HG03196 (cell line): ENCODE measurements around the gene IL2RG.

Experiments used
- ATAC-seq: cut with Tn5 transposase; IDR thresholded peaks from one replicate; pipeline ENCODE4 v1.9.1; 2021; ENCODE audit not compliant: unreplicated experiment

Gene IL2RG

DNA sequence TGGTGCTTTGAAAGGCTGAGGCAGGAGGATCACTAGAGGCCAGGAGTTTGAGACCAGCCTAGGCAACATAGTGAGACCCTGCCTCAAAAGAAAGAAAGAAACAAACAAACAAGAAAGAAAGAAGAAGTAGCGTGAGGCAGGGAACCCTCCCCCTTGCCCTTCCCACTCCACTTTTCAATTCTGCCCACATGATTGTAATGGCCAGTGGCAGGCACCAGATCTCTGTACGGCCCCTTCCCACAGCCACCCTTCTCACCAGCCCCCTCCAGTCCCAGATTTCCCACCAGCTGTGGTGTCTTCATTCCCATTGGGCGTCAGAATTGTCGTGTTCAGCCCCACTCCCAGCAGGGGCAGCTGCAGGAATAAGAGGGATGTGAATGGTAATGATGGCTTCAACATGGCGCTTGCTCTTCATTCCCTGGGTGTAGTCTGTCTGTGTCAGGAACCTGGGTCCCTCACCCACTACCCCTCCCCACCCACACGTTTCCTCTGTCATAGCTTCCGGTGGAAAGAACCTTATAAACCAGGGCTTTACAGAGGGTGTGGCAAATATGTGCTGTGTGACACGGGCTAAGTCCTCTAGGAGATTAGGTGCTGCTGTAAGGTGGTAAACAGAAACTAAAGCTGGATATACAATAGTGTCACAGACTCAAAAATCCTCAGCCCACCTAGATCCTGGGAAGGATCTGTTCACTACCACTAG, at the start of gene IL2RG:
IL2RG (minus strand) TSS at position 437 of the 703 bp plus-strand sequence; CDS start at position 399, 38 bp downstream.
- ATAC-seq, result peak; percentile 94

DNA sequence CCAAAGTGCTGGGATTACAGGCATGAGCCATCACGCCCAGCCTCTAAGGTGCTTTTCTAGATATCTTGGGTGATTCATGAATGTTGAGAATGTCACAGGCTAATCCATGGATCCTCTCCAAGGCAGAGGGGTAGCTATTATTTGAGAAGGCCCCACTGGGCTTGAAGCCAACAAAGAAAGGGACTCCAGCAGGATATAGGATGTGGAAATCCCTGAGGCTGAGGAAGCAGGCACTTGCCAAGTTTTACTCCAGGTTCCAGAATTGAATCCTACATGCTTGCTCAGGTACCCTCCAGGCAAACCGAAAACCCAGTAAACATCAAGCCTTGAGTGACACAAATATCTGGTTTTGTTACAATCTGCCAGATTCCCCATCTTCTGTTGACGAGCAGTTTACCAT, 49.1 kb upstream of the IL2RG start:
- ATAC-seq, result no peak

DNA sequence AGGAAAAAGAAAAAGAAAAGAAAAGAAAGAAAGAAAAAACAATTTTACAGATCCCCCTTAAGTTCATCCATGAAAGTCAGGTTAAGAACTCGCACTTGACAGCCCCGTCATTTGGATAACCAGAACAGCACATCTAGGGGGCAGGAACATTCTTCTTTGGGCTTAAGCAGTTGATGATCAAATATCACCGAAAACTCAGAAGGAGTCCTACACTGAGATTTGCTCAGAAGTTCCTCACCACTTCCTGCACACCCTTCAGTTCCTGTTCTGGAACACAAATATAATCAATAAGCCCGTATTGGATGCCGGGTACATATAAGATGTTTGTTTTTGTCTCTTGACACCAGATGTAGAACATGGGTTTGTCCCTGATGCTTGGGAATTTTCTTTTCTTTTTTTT, 48.0 kb upstream of the IL2RG start:
- ATAC-seq, result no peak

DNA sequence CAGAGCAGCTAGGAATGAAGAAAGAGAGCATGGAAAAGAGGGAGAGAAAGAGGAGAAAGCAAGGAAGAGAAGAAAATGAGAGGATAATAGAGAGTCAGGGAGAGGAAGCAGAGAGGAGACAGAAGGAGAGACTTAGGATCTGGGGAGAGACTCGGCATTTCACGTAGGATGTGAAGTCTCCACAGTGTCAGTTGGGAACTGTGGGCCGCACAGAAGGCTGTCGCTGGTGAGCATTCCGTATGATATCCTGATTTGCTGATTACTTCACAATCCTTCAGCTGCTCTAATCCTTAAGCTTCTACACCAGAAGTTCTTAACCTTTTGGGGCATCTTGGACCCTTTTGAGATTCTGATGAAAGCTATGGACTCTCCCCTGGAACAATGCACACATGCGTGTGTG, 47.2 kb upstream of the IL2RG start:
- no peak for ATAC-seq

DNA sequence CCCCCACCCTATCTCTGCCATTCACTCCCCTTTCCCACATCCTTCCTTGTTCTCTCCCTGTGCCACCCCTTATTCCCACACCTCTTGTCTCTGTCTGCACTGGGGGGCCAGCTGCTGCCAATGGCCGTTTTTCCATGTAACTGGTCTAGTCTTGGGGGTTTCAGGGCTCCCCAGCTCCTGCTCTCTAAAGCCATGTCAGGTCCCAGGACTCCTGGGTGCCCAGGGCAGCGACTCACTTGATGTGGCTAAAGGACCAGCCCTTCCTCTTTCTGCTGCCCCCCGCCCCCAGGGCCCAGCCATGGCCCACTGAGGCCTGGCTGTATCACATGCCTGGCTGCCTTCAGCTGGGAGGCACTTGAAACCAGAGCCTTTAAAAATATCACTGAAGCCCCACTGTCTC, 43.3 kb upstream of the IL2RG start:
- no peak for ATAC-seq

DNA sequence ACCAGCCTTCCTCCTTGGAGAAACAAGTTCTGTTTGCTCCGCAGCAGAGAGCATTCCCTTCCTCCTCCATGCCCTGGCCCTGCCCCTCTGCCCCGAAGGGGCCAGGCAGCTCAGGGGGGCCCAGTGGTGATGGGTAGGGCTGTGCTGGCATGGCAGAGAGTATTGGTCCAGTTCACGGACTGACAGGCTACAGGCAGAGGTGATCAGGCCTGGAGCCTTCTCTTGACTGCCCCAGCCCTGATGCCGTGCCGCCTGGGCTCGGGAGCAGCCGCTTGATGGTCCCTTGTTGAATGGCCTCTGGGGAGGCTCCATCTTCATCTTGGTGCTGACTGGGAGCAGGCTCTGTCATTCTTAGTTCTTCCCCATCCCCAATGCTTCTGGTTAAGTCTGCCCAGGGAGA, 42.8 kb upstream of the IL2RG start:
- no peak for ATAC-seq

DNA sequence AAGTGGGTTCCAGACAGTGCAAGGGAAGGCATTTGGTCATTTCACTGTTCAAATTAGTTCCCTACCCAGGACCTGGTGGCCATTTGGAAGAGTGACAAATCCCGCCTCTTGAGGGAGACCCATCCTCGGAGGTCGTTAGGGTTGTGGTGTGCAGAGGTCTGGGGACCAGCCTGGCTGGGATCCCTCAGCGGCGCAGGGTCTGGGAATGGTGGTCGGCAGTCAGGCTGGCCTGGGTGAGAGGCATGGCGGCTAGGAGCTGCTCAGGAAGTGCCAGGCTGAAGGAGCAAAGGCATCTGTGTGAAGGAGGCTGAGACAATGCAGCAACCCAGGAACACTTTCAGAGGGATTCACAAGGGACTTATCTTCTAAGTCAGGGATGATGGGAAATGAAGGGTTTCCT, 40.0 kb upstream of the IL2RG start:
- ATAC-seq, result no peak

DNA sequence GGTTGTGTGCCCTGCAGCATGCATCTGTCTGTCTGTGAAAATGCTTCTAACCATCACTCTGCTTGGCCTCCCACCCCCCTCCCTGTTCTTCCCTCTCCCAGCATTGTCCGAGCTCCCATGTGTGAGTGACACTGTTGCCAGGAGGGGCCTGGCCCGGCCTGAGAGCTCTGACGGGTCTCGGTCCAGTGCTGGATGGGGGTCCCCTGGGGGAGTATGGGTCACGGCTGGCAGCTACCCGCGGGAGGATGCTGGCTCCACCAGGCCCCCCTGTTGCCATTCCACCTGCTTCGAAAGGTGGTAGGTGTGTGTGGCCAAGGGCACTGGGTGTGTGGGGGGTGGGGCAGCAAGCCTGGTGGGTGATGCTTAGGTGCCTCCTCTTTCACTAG, 36.9 kb upstream of the IL2RG start:
- no peak for ATAC-seq

DNA sequence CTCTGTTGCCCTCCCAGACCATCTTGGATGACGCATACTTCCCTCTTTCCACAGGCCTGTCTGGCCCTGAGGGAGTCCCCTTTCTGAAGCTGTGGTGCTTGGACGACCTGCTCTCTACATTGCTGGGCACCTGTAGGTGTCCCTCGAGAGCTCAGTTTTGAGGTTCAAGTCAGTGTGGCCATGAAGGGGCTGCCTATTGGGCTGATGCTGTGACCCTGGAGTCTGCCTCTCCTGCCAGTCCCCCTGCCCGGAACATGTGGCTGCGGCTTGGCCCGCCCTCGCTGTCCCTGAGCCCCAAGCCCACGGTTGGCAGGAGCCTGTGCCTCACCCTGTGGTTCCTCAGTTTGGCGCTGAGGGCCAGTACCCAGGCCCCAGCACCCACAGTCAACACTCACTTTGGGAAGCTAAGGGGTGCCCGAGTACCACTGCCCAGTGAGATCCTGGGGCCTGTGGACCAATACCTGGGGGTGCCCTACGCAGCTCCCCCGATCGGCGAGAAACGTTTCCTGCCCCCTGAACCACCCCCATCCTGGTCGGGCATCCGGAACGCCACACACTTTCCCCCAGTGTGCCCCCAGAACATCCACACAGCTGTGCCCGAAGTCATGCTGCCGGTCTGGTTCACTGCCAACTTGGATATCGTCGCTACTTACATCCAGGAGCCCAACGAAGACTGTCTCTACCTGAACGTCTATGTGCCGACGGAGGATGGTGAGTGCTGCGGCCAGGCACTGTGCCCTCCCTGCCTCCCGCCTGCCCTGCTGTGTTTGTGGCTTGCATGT, 36.3 kb upstream of the IL2RG start:
- ATAC-seq, result no peak

DNA sequence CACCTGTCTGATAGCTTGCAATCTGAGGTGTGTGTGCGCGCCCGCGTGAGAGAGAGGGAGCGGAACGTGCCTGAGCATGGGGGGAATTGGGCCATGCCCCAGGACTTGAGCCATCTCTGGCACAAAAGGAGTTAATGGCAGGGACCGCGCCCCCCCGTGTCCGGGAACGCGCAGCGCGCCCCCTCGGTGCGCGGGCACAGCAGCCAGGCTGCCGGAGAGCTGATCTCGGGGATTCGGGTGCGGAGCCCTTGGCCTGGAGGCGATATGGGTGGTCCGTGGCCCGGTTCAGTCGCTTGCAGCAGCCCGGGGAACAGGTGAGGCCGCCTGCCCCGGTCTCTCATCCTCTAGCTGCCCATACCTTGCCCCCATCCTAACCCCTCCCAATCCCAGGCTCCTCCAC, 33.3 kb upstream of the IL2RG start, which contains the start of gene NLGN3:
NLGN3 (plus strand) TSS at position 191 of the 400 bp plus-strand sequence. CDS start 2,909 bp downstream, outside the sequence.
- no peak for ATAC-seq

DNA sequence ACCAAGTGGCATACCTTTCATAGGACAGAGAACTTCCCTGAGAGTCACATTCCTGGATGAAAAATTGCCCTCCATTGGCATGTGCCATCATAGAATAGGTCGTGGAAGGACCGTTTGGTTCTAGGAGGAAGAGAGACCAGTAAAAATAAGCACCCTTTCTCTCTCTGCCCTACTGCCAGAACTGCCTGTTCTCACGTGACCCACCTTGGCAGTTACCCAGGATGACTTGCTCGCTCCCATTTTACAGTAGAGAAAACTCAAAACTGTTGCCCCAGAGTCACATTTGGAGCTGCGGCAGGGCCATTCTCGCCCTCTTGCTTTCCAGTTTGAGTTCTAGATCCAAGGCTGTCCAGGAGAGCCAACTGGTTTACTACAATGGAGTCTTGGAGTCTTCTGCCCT, 32.1 kb upstream of the IL2RG start:
- ATAC-seq, result no peak

DNA sequence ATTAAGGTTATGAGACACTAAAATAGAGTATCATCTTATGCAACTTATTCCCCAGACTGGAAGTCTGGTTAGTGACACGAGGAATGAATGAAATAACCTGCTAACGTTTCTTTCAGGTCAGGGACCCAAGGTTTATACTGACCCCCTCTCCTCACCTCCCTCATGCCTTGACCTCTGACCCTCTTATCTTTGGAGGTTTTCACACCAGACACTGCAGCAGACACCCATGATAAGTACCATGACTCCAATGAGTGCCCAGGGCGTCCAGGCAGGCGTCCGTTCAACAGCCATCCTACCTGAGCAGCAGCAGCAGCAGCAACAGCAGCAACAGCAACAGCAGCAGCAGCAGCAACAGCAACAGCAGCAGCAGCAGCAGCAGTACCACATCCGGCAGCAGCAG, 29.1 kb upstream of the IL2RG start:
- no peak for ATAC-seq

DNA sequence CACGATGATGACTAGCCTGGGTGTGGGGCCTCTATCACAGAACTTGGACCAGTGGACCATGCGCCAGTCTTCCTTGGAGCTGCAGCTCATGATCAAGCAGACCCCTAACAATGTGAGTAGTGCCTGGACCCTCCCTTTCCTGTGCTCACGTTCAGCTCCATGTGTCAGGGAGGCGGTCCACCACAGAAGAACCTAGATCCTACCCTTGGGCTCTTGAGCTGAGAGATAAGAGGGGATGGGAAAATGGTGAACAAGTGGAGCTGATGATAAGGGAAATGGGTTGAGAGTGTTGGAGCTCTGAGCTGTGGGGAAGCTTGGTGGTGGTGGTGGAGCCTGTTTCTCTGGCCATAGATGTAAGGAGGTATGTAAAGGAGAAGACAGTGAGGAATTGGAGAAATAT, 20.1 kb upstream of the IL2RG start:
- no peak for ATAC-seq

DNA sequence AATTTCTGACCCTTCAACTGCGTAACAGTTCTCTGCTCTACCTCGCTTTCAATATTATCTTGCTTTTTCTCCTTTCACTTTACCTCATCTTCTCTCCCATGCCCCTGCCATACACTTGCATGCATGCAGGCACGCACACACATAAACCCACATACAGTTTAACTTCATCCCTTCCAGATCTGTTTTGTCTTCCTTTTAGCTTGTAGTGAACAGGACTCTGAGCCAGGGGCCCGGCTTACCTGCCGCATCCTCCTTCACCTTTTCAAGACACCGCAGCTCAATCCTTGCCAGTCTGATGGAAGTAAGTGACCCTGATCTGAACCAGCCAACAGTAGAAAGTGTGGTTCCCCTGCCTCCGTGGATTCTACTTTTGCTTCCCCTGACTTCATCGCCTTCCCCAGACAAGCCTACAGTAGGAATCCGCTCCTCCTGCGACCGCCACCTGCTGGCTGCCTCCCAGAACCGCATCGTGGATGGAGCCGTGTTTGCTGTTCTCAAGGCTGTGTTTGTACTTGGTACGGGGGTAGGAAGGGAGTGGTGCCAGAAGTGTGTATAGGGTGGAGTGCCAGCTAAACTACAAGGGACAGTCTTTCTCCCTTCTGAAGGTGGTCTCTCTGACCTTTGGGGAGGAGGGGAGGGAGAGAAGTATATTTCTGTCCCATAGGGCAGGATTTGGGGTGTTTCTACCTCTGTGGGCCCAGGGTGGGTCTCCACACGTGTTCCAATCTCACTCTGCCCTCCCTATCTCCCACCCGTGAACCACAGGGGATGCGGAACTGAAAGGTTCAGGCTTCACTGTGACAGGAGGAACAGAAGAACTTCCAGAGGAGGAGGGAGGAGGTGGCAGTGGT, 17.8 kb upstream of the IL2RG start:
- no peak for ATAC-seq

DNA sequence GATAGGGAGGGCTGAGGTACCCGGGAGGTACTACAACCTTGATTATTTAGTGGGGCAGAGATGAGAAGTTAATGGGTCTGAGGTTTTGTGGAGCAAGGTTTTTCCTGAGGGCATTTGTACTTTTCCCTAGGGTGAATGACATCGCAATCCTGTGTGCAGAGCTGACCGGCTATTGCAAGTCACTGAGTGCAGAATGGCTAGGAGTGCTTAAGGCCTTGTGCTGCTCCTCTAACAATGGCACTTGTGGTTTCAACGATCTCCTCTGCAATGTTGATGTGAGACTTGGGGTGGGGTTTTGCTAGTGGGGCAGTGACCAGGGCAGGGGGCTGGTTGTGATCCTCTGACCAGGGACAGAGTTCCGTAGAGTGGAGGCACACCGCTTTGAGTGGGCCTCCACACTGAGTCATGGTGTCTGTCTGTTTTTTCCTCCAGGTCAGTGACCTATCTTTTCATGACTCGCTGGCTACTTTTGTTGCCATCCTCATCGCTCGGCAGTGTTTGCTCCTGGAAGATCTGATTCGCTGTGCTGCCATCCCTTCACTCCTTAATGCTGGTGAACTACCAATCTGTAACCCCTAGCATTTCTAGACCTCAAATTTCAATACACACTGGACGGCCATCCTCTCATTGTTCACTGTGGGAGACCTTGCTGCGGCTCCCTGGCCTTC, 16.9 kb upstream of the IL2RG start:
- no peak for ATAC-seq

DNA sequence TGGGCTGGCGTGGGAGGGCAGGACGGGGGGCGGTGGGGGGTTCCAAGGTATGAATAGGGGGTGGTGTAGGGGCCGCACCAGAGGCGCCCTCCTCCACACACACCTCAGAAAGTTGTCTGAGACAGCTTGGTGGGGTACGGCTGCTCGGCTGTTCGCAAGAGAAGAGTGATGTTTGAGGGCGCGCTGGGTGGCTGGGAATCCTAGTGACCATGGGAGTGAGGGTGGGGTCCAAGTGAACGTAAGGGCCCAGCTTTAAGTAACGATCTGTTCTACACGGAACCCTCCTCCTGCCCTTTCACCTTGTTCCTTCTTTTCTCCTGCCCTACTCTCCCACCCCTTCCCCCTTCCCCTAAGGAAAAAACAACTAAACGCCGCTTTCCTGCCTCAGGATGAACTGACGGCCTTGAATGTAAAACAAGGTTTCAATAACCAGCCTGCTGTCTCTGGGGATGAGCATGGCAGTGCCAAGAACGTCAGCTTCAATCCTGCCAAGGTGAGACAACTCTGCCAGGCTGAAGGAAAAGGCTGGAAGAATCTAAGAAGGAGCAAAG, 7.7 kb upstream of the IL2RG start:
- ATAC-seq, result no peak

DNA sequence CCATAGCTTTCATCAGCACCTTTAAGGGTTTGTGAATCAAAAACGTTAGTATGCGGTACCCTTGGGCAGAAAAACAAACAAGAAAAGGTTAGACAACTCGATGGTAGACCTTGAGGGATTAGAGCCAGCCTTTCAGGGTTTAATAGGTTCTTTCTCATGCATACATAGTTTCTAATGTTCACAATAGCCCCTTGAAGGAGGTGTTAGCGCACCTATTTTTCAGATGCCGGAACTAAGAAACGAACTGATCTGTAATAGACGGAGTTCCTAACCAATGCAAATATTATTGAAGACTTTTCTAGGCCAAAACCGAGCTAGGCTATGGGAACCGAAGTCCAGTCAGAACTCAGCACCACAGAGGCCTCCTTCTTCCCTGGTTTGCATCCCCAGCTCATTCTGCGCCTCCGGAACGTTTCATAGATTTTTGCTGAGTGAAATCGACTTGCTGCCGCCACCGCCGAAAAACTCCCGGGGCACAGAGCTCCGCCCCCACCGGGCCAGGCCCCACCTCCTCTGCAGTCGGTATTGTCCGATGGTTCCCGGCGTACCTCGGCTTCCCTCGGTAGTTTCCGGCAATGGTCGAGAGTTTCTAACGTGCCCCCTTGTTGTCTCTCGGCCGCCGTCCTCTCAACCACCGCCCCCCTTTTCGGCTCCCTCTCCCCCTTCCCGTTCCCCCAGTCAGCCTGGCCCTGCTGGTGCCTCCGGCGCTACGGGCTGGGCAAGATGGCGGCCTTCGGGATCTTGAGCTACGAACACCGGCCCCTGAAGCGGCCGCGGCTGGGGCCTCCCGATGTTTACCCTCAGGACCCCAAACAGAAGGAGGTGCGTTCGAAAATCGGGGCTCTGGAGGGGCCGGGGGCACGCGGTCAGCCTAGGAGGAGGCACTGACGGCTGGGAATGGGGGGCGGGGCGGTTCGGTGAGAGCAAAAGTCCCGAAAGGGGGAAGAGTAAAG, 6.9 kb upstream of the IL2RG start, which contains the start of gene MED12:
MED12 (plus strand) TSS at position 565 of the 953 bp plus-strand sequence; CDS start at position 724, 159 bp downstream.
- ATAC-seq, result peak; percentile 94

DNA sequence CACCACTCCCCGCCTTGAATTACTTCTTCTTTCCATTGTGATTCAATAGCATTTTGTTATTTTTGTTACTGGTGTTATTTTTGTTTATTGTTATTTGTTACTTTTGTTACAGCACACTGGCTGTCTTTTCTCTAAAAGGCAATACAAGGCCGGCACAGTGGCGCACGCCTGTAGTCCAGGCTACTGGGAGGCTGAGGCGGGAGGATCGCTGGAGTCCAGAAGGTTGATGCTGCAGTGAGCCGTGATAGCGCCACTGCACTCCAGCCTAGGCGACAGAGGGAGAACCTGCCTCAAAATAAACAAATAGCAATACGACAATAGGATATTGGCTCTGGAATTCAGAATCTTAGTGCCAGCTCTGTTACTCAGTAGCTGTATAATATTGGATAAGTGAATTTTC, 6.0 kb upstream of the IL2RG start:
- ATAC-seq, result no peak

DNA sequence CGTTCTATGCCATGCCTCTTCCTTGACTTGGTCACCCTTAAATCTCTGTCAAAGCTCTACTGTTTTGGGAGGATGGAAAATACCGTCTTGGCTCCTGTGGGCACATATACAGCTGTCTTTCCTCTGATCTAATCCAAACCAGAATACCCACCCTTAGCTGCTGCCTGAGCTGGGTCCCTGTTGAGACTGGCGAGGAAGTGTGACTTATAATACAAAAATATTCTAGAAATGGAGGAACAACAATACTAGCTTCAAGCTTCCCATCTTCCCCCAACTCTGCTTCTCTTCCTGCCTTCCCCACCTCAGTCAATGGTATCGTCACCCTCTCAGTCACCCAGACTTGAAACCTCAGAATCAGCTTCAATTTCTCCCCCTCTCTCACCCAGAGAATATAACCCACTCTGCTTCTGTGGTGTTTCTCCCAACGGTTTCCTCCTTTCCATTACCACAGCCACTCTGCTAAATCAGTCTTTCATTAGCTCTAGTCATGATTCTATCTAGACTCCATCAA, 599 bp upstream of the IL2RG start:
- no peak for ATAC-seq
